Neural cell (in vitro differentiated cells): ENCODE measurements around the gene ROR2. TPM values are rescaled to one million over a fixed set of nuclear protein-coding genes. Genes with fewer than 3 reads are reported as not detected.

ENCODE experiments used
- H2AFZ ChIP-seq: fragments of 200-600, 300-800 bp; sonication (generic), shearing (Covaris generic); 2 replicates; pipeline ENCODE4 v1.6.0; 2014; ENCODE audit warnings: low read depth, mild to moderate bottlenecking, antibody characterized with exemption, low read length, moderate library complexity
- H3F3A ChIP-seq: fragments of 200-600 bp; shearing (Covaris generic); 2 replicates; pipeline ENCODE4 v1.6.1; 2016; ENCODE audit warnings: mild to moderate bottlenecking, moderate library complexity, mixed read lengths, antibody characterized with exemption, low read length; ENCODE audit not compliant: insufficient read depth, poor library complexity, severe bottlenecking
- H3K27ac ChIP-seq: fragments of 200-600, 300-800 bp; sonication (generic), shearing (Covaris generic); 2 replicates; pipeline ENCODE4 v1.5.1; 2014; ENCODE audit warnings: mild to moderate bottlenecking, low read length, moderate library complexity
- H3K27me3 ChIP-seq: fragments of 300-800, 200-600 bp; sonication (generic), shearing (Covaris generic); 2 replicates; pipeline ENCODE4 v1.6.0; 2014; ENCODE audit warnings: mild to moderate bottlenecking, low read depth, low read length, moderate library complexity; ENCODE audit not compliant: insufficient read depth
- H3K36me3 ChIP-seq: fragments of 300-800, 200-600 bp; sonication (generic), shearing (Covaris generic); 2 replicates; pipeline ENCODE4 v1.5.1; 2014; ENCODE audit warnings: mild to moderate bottlenecking, antibody characterized with exemption, low read length, moderate library complexity; ENCODE audit not compliant: insufficient read depth
- H3K4me2 ChIP-seq: fragments of 300-800, 200-600 bp; sonication (generic), shearing (Covaris generic); 2 replicates; pipeline ENCODE4 v1.6.0; 2014; ENCODE audit warnings: mild to moderate bottlenecking, low read length
- H3K4me3 ChIP-seq: fragments of 300-800, 200-600 bp; sonication (generic), shearing (Covaris generic); 2 replicates; pipeline ENCODE4 v1.5.1; 2014; ENCODE audit warnings: mild to moderate bottlenecking, low read length, moderate library complexity
- H3K79me2 ChIP-seq: fragments of 200-600 bp; shearing (Covaris generic); replicated peaks from 2 replicates; pipeline ENCODE4 v1.6.0; 2014; ENCODE audit warnings: mild to moderate bottlenecking, low read length, moderate library complexity; ENCODE audit not compliant: insufficient read depth
- H3K9ac ChIP-seq: fragments of 300-800, 200-600 bp; sonication (generic), shearing (Covaris generic); 2 replicates; pipeline ENCODE4 v1.6.1; 2016; ENCODE audit warnings: mild to moderate bottlenecking, low read length, mixed read lengths
- H3K9me2 ChIP-seq: fragments of 200-600 bp; shearing (Covaris generic); 2 replicates; pipeline ENCODE4 v1.6.1; 2016; ENCODE audit warnings: mild to moderate bottlenecking, low read length, mixed read lengths; ENCODE audit not compliant: insufficient read depth
- H3K9me3 ChIP-seq: fragments of 200-600, 300-800 bp; sonication (generic), shearing (Covaris generic); 2 replicates; pipeline ENCODE4 v1.6.1; 2016; ENCODE audit warnings: mild to moderate bottlenecking, mixed run types, low read length, moderate library complexity, mixed read lengths
- H4K20me1 ChIP-seq: fragments of 200-600 bp; shearing (Covaris generic); 2 replicates; pipeline ENCODE4 v1.6.1; 2016; ENCODE audit warnings: mild to moderate bottlenecking, mixed run types; ENCODE audit not compliant: insufficient read depth
- EP300 ChIP-seq: fragments of 450-650 bp; conservative IDR thresholded peaks from 2 replicates; pipeline ENCODE4 v1.6.1; 2014; ENCODE audit warnings: antibody characterized with exemption, mild to moderate bottlenecking, moderate library complexity; ENCODE audit not compliant: poor library complexity, severe bottlenecking
- EZH2 ChIP-seq: fragments of 200-600, 300-800 bp; shearing (Covaris generic), sonication (generic); IDR thresholded peaks from 2 replicates; pipeline ENCODE4 v1.6.1; 2014; ENCODE audit warnings: antibody characterized with exemption, low read length, borderline replicate concordance, mild to moderate bottlenecking; ENCODE audit not compliant: insufficient read depth, poor library complexity, severe bottlenecking
- MXI1 ChIP-seq: fragments of 450-650 bp; conservative IDR thresholded peaks from 2 replicates; pipeline ENCODE4 v1.6.1; 2014; ENCODE audit warnings: antibody characterized with exemption, mild to moderate bottlenecking; ENCODE audit not compliant: poor library complexity, severe bottlenecking
- POLR2AphosphoS5 ChIP-seq: IDR thresholded peaks from 2 replicates; pipeline ENCODE4 v1.6.1; 2012
- RAD21 ChIP-seq: fragments of 450-650 bp; conservative IDR thresholded peaks from 2 replicates; pipeline ENCODE4 v1.6.1; 2014; ENCODE audit warnings: antibody characterized with exemption, mild to moderate bottlenecking, moderate library complexity
- REST ChIP-seq: IDR thresholded peaks from 2 replicates; pipeline ENCODE4 v1.6.1; 2012; ENCODE audit warnings: borderline replicate concordance
- SMC3 ChIP-seq: fragments of 450-650 bp; conservative IDR thresholded peaks from 2 replicates; pipeline ENCODE4 v1.6.1; 2014; ENCODE audit warnings: antibody characterized with exemption, mild to moderate bottlenecking, moderate library complexity; ENCODE audit not compliant: poor library complexity
- TAF1 ChIP-seq: IDR thresholded peaks from 2 replicates; pipeline ENCODE4 v1.6.1; 2012; ENCODE audit warnings: low read depth
- polyA plus RNA-seq: library from polyadenylated mRNA; depleted of rRNA; stranded (reverse); fragments of >200 nt; gene quantifications from 2 replicates; pipeline ENCODE4 v1.2.3, GENCODE V29; 2014
- TF ChIP-seq, protein P1 (sequence below): fragments of 450-650 bp; IDR thresholded peaks from 2 replicates; pipeline ENCODE4 v1.5.1; 2014; ENCODE audit warnings: antibody characterized with exemption, mild to moderate bottlenecking, moderate library complexity; ENCODE audit not compliant: poor library complexity, severe bottlenecking

The ROR2 gene
- polyA plus RNA-seq, 1 donor from 2014 or later: 0.33 TPM

DNA sequence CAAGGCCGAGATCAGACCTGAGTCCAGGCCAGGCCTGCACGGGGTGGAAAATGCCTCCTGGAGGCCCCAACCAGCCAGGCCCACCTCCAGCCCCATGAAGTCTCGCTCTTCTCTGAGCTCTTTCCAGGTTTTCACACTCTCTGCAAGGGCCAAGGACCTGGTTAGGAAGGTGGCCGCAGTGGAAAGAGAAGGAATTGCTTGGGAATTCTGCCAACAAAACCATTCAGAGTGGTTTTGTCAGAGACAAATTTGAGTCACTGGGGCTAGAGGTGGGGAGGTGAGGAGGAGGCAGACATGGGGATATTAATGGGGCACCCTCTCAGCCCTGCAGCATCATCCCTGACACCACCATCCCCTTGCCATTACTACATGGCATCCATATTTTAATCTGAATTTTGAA lies 261.0 kb downstream of the ROR2 start:
- Histone ChIP-seq H3K36me3 (no peaks in the 10 kb centered on the region), H3F3A (no peaks in the 10 kb centered on the region), H3K4me2 (no peak overlapping the region), H4K20me1 (no peaks in the 10 kb centered on the region), H3K27me3 (no peaks in the 10 kb centered on the region), H2AFZ (no peak overlapping the region), H3K9me2 (no peaks in the 10 kb centered on the region), H3K9me3 (no peaks in the 10 kb centered on the region), H3K4me3 (no peak overlapping the region), H3K9ac (no peak overlapping the region), H3K79me2 (no peaks in the 10 kb centered on the region), H3K27ac (no peak overlapping the region)
- TF ChIP-seq SMC3 (no peak), MXI1 (no peak), EP300 (no peak), REST (no peak), POLR2AphosphoS5 (no peak)

GRCh38 chr9:91683269-91683668 lies 266.8 kb downstream of the ROR2 start:
- Histone ChIP-seq H3K36me3 (no peaks in the 10 kb centered on the region), H3K27me3 (no peaks in the 10 kb centered on the region), H3K4me3 (no peak overlapping the region), H3K9me2 (no peaks in the 10 kb centered on the region), H3K79me2 (no peaks in the 10 kb centered on the region), H3K9me3 (no peaks in the 10 kb centered on the region), H3K4me2 (no peak overlapping the region), H4K20me1 (no peaks in the 10 kb centered on the region), H3F3A (no peaks in the 10 kb centered on the region), H3K9ac (no peak overlapping the region), H2AFZ (no peak overlapping the region), H3K27ac (no peak overlapping the region)
- TF ChIP-seq TAF1: no peak
- no peak for TF ChIP-seq POLR2AphosphoS5
- no peak for TF ChIP-seq REST
- no peak for TF ChIP-seq EP300
- no peak for TF ChIP-seq EZH2
- TF ChIP-seq RAD21: no peak
- no peak for TF ChIP-seq MXI1
- no peak for TF ChIP-seq SMC3
- TF ChIP-seq, protein P1, sequence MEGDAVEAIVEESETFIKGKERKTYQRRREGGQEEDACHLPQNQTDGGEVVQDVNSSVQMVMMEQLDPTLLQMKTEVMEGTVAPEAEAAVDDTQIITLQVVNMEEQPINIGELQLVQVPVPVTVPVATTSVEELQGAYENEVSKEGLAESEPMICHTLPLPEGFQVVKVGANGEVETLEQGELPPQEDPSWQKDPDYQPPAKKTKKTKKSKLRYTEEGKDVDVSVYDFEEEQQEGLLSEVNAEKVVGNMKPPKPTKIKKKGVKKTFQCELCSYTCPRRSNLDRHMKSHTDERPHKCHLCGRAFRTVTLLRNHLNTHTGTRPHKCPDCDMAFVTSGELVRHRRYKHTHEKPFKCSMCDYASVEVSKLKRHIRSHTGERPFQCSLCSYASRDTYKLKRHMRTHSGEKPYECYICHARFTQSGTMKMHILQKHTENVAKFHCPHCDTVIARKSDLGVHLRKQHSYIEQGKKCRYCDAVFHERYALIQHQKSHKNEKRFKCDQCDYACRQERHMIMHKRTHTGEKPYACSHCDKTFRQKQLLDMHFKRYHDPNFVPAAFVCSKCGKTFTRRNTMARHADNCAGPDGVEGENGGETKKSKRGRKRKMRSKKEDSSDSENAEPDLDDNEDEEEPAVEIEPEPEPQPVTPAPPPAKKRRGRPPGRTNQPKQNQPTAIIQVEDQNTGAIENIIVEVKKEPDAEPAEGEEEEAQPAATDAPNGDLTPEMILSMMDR: no peak
